Activated CD4-positive, CD25-positive, alpha-beta regulatory T cell treated with anti-CD3 and anti-CD28 coated beads, Interleukin-2, amount 50 U/mL, for 16 hours (primary cell): ENCODE data around the gene TMEM255A.

Source experiments
- DNase-seq: peaks from one replicate; pipeline ENCODE4 v3.0.0-alpha.2; 2020; ENCODE audit warnings: low read depth, low spot score

Gene TMEM255A

GRCh38 chrX:120269373-120270035, 41.8 kb downstream of the TMEM255A start:
- no peak for DNase-seq

DNA sequence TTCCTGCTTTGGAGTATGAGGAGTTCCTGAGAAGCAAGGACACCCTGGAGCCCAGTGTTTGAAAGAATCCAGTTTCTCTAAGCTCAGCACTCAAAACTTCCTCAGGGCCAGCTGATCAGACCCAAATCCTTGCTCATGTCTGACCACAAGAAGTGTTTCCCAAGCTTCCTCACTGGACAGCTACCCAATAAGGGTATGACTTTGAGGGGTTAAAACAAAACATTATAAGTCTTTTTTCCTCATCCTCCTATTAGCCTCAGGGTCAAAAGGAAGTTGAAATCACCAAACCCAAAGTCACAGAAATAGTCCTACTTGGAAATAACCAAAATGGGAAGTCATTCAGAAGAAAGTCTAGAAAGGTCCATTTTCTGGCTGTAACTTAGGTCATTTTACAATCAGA, 46.9 kb downstream of the TMEM255A start:
- DNase-seq: no peak

DNA sequence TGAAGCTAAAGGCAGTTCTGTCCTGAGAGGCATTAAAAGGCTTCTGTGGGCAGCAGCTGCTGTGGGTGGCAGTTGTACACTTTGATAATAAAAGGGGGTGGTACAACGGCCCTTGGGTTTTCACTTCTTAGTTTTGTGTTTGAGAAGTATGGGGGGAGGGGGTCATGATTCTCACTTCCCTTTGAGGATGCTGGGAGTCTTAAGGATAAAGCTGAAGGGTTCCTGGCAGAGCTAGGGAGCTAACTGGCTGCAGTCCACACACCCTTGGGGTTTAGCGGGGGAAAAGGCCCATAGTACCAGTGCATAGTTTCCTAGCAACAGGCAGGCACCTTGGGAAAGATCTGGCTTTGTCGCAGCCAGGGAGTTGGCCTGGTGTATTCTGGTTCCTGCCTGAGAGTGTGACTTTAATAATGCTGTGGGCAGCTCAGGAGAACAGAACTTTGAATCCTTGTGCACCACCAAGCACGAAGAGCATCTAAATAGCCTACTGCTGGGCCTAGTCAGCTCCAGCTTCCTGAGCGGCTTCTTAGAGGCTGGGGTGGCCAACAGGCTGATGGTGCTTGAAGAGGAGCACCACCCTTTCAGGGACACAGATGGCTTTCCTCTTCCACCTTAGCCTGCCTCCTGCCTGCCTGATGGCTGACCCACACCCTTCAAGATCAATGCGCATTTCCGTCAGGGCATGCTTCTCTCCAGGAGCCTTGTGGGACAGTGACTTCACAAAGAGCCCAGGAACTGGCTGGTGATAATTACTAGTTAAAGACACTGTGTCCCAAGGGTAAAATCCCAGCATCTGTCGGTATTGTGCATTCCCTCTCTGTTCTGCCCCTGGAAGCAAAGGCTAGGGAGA, 48.2 kb downstream of the TMEM255A start:
- DNase-seq: no peak

- no peak for DNase-seq
These were observed 50.9 kb downstream of the TMEM255A start for GRCh38 chrX:120260369-120260768.

DNA sequence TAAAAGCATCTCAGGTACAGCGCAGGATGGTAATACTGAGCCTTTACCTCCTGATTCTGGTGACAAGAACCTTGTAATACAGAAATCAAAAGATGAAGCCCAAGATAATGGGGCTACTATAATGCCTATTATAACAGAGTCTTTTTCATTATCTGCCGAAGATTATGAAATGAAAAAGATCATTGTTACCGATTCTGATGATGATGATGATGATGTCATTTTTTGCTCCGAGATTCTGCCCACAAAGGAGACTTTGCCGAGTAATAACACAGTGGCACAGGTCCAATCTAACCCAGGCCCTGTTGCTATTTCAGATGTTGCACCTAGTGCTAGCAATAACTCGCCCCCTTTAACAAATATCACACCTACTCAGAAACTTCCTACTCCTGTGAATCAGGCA, 57.5 kb downstream of the TMEM255A start:
- DNase-seq: no peak

GRCh38 chrX:120251471-120252011, 59.7 kb downstream of the TMEM255A start:
- no peak for DNase-seq

DNA sequence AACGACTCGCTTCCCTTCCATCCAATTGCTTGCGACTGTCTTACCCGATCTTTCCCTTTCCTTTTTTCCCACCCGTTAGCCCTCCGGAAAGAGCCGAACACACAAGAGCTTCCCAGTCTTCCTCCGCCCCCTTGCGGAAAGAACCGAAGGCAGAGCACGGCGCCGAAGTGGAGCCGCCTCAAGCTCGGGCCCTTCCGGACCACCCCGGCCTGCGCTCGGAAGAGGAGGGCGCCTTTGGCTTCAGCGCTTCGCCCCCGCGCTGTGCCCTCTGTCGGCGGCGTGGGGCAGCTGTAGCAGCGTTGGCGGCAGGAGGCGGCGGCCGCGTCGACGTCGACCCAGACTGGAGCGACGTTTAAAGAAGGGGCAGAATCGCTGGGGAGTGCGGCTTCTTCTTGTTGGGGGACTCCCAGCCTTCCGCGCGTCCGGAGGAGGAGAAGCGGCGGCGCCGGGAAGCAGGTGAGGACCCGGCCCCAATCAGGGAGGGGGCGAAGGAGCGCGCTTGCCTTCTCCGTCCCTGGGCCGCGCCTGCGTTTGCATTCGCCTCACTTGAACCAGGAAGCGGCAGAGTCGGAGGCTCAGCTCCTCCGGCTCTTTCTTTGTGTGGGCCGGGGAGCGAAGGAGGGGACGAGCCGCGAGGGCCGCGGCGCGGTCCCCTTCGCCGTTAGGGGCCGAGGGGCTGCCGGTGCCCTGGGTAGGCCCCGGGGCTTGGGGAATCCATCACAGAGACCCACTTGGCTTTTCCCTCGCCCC, 60.6 kb downstream of the TMEM255A start, which contains the start of gene ZBTB33:
Gene ZBTB33 (plus strand): TSS at position 291 of the 750 bp plus-strand sequence. CDS start 2,604 bp downstream, outside the sequence.
- peak; percentile 65 for DNase-seq

DNA sequence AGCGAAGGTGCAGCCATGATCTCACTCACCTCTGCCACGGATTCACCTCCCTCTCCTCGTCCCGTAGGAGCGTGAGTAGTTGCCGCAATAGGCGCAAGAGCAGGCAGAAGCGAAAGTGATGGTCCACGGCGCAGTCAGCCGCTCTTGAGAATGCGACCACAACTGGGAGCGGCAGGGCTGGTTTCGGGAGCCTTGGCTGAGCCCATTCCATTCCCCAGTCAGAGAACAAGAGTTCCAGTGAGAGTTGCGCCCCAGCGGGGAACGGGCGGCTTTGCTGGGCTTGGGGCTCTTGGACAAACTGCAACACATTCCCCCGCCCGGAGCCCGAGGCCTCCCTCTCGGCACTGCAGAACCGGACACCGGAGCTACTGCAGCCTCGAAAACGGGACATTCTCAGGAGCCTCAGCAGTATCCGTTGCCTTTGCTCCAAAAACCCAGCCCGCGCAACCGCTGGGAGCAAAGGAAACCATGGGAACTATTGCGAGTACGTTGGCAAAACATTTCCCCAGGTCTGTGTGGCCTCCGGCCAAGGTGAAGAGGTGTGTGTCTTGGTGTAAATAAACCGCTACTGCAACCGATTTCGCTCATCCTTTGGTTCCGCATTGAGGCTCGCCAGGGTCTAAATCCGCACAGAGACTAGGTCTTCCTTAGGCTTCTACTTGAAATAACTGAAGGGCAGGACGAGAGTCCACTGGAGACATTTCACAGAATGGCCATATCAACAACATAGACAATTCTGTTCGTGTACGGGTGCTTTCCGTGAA, 66.3 kb downstream of the TMEM255A start:
- peak; percentile 8 for DNase-seq

- DNase-seq: no peak
These were observed 66.9 kb downstream of the TMEM255A start for GRCh38 chrX:120244395-120244734.

GRCh38 chrX:120242813-120243212, 68.4 kb downstream of the TMEM255A start:
- no peak for DNase-seq

DNA sequence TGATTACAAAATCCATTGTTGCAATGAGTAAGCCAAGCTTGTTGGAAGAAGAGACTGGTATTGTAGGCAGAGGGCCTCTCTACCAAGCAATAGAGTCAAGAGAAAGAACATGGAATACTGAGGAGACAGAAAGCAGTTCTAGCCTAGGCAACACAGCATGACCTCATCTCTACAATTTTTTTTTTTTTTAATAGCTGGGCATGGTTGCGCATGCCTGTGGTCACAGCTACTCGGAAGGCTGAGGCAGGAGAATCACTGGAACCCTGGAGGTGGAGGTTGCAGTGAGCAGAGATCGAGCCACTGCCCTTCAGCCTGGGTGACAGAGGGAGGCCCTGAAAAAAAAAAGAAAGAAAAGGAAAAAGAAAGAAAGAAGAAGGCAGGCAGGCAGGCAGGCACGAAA, 72.3 kb downstream of the TMEM255A start:
- no peak for DNase-seq

- DNase-seq: no peak
These were observed 74.4 kb downstream of the TMEM255A start for GRCh38 chrX:120236687-120237479.

DNA sequence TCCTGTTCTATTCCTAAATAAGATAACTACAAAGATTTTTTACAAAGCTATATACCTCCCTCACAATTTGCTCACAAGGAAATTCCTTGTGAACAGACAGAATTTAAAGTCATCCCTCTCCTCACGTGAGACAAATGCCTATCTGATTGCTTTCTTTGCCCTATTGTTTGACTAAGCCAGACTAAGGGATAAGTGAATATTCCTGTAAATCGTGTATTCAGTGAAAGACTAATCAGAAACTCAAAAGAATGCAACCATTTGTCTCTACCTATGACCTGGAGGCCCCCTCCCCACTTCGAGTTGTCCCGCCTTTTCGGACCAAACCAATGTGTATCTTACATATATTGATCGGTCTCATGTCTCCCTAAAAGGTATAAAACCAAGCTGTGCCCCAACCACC, 76.0 kb downstream of the TMEM255A start:
- no peak for DNase-seq

DNA sequence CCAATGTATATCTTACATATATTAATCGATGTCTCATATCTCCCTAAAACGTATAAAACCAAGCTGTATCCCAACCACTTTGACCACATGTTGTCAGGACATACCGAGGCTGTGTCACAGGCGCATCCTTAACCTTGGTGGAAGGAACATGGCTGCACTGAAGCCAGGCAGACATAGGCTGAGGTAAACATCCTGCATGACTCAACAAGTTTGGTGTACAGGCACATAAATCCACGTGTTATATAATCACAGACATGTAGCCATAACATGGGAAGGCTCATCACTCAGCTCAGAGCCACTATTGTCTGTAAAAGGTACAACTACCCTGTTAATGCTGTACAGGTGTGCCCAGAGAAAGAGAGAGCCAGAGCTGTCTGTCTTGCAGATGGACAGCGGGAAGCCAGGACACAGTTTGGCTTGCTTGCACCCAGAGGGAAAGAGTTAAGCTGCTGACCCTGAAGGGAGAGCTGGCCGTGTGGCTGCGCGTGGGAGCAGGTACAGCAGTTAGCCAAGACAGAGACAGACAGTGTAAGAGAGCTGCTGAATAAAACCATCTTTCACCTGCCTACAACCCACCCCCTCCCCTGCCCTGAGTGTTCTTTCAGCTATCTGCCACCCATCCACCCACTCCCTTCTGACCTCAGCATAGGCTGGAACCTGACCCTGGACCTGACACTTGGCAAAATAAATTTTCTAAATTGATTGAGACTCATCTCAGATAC, 82.9 kb downstream of the TMEM255A start:
- DNase-seq: no peak

DNA sequence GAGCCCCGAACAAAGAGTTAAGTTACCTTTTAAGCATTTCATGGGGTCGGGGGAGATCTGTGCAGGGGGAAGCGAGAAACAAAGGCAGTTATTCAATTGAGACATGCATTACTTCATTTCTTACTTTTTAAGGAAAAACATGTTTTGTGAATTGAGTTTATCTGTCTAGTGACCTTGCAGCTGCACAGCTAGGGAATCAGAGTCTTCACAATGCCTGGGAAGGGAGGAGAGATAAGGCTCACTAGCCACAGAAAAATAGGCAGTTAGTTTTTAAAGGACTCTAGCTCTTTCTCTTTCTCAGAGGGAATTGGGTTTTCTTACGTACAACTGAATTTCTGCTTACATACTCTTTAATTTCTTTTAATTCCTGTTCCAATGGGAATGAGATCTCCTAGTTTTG, 86.9 kb downstream of the TMEM255A start:
- no peak for DNase-seq

GRCh38 chrX:120223374-120223773, 87.9 kb downstream of the TMEM255A start:
- DNase-seq: no peak

- peak; percentile 9 for DNase-seq
These were observed 97.6 kb downstream of the TMEM255A start for GRCh38 chrX:120213438-120214265.
